ENCODE results near the gene ARL13B.

GRCh38 chr3:94098452-94098851 is 118.5 kb downstream of the ARL13B start:
- TF ChIP-seq CTCF (IDR thresholded peaks at IDR 0.05 in 4 of 5, conservative IDR thresholded peaks at IDR 0.05 in 1 of 5) (no peak), POLR2A (IDR thresholded peaks at IDR 0.05) (no peak)

Measured in gastrocnemius medialis (tissue), 4 donors.